HG02943 (cell line): ENCODE measurements around the gene GPR61.

Experiments
- ATAC-seq: cut with Tn5 transposase; IDR thresholded peaks from one replicate; pipeline ENCODE4 v1.9.1; 2021; ENCODE audit warnings: mild to moderate bottlenecking, low read depth, moderate library complexity; ENCODE audit not compliant: unreplicated experiment

Gene GPR61

GRCh38 chr1:109508001-109508872 is 31.4 kb upstream of the GPR61 start:
- ATAC-seq: no peak

- ATAC-seq: no peak
Observed at GRCh38 chr1:109508873-109509175, 30.8 kb upstream of the GPR61 start.

GRCh38 chr1:109509176-109510134 is 30.2 kb upstream of the GPR61 start, which contains the start of gene AMIGO1:
AMIGO1 (minus strand) TSS chr1:109509727; CDS start chr1:109508912, 815 bp downstream.
- no peak for ATAC-seq

GRCh38 chr1:109513110-109513710 is 26.5 kb upstream of the GPR61 start:
- no peak for ATAC-seq

- ATAC-seq: no peak
Observed at GRCh38 chr1:109514846-109515245, 24.8 kb upstream of the GPR61 start.

GRCh38 chr1:109516872-109517271 is 22.8 kb upstream of the GPR61 start:
- ATAC-seq: no peak

GRCh38 chr1:109517337-109517736 is 22.3 kb upstream of the GPR61 start:
- no peak for ATAC-seq

GRCh38 chr1:109521002-109521951 is 18.4 kb upstream of the GPR61 start:
- no peak for ATAC-seq

- ATAC-seq: no peak
Observed at GRCh38 chr1:109522026-109522425, 17.6 kb upstream of the GPR61 start.

- ATAC-seq: no peak
Observed at GRCh38 chr1:109523706-109524105, 16.0 kb upstream of the GPR61 start.

- ATAC-seq: no peak
Observed at GRCh38 chr1:109527098-109527811, 12.4 kb upstream of the GPR61 start.

- ATAC-seq: no peak
Observed at GRCh38 chr1:109527846-109528695, 11.6 kb upstream of the GPR61 start.

GRCh38 chr1:109528712-109529111 is 11.0 kb upstream of the GPR61 start:
- no peak for ATAC-seq

- ATAC-seq: no peak
Observed at GRCh38 chr1:109529881-109530456, 9.7 kb upstream of the GPR61 start.

- ATAC-seq: no peak
Observed at GRCh38 chr1:109530457-109531087, 9.1 kb upstream of the GPR61 start.

- ATAC-seq: no peak
Observed at GRCh38 chr1:109531380-109531779, 8.3 kb upstream of the GPR61 start.

- no peak for ATAC-seq
Observed at GRCh38 chr1:109531826-109532364, 7.8 kb upstream of the GPR61 start.
